GM21390 (cell line): ENCODE measurements around the gene ATP7B.
A peak's percentile ranks its signal among the peaks of the same experiment; 100 is the strongest.

ENCODE experiments used
- ATAC-seq: cut with Tn5 transposase; IDR thresholded peaks from one replicate; pipeline ENCODE4 v1.9.1; 2021; ENCODE audit not compliant: unreplicated experiment

The ATP7B gene

DNA sequence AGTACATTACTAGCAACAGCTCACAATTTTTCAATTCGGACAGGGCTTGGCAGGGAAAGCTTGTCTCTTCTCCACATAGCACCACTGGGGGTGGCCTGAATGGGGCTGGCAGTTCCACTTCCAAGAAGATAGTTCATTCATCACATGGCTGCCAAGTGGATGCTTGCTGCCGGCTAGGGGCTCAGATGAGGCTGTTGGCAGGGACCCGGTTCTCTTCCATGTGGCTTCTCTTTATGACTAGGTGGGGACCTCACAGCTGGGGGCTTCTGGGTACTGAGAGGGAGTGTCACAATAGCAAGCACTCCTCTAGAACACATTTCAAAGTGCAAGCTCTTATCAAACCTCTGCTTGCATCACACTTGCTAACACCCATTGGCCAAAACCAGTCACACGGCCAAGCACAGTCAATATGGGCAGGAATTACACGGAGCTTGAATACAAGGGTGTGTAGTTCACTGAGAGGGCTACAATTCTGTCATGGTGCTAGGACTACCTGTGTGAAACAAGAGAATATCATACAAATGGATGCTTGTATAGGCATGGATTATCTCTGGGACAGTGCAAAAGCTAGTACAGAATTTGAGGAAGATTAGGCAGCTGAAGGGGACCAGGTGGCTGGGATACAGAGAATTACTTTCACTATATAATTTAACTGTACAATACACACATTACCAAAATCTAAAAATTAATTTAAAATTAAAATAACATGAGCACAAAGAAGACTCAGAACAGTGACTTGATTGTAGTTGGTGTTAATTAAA is 32.3 kb downstream of the ATP7B start:
- no peak for ATAC-seq

DNA sequence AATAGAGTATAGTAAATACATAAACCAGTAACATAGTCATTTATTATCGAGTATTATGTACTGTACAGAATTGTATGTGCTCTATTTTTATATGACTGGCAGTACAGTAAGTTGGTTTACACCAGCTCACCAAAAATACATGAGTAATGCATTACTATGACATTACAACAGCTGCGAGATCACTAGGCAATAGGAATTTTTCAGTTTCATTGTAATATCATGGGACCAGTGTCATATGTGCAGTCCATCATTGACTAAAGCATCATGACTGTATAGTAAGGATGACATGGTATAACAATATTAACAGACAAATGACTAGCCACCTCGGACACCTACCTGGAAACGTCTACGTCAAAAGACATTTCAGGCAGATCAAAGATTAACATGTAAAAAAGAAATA is 33.6 kb downstream of the ATP7B start:
- ATAC-seq = no peak

DNA sequence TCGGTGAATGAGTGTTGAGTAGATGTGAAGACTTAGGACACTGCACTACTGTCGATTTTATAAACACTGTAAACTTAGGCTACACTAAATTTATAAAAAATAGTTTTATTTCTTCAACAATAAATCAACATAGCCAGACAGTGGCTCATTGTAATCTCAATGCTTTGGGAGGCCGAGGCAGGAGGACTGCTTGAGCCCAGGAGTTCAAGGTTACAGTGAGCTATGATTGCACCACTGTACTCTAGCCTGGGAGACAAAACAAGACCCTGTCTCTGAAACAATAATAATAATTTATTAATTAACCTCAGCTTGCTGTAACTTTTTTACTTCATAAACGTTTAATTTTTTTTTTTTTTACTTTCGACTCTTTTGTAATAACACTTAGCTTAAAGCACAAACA is 34.4 kb downstream of the ATP7B start:
- ATAC-seq = no peak

DNA sequence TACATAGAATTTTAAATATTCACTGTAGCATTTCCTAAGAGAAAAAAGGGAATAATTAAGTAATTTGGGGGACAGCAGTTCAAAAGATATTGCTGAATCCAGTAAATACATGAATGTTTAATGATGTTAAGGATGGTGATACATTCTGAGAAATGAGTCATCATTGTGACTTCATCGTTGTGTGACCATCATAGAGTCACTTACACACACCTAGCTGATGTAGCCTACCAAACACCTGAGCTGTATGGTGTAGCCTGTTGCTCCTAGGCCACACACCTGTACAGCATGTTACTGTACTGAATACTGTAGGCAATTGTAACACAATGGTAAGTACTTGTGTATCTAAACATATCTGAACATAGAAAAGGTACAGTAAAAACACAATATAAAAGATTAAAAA is 34.8 kb downstream of the ATP7B start:
- no peak for ATAC-seq

DNA sequence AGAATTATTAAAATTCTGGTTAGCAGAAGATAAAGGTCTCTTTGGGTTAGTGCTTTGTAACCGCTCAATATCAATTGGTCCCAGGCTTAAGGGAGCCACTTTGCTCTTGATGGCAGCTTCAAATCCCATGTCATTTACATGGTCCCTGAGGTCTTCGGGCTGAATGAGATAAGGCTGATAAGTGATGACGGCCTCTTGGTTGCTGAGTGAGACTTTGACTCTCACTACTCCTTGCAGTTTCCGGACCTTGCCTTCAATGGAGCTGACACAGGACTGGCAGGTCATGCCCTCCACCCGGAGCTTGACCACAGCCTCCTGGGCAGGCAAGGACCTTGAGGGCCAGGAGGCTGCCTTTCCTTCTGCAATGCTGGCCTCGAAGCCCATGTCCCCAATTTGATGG is 36.8 kb downstream of the ATP7B start:
- ATAC-seq = no peak

DNA sequence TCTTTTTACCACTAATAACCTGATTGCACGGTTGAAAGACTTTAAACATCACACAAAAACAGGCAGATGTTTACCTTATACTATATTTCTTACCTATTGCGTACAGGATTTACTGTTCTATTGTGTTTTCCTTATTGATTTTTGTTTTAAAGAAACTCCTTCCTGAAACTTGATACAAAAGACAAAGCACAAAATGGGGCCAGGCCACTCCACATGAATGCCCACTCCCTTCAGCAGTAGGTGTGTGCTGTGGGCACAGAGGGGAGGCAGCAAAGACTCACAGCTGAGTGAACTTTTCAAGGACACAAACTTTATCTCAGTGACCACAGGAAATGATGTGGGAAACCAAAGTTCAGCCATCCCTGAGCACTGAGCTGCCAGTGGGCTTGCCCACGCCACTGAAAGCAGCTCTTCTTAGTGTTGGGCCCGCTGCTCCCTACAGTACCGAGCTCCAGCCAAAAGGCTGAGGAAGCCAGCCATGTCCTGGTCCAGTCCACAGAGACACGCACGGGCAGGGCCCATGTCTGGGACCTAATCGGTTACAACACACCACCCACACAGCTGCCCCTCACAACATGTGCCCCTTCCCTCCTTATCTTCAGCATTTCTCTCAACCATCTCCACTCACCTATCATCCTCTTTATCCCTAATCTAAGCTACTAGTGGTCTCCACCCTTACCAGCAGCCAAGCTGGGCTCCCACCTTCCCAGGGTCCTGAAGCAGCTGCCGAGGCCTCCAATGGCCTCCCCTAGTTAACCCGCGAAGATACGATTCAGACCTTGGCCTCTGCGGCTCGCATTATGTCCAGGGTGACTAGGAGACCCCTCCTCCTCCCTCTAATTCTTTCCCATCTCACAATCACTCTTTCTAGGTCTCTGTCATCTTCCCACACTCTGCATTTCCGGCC is 39.5 kb downstream of the ATP7B start:
- no peak for ATAC-seq

DNA sequence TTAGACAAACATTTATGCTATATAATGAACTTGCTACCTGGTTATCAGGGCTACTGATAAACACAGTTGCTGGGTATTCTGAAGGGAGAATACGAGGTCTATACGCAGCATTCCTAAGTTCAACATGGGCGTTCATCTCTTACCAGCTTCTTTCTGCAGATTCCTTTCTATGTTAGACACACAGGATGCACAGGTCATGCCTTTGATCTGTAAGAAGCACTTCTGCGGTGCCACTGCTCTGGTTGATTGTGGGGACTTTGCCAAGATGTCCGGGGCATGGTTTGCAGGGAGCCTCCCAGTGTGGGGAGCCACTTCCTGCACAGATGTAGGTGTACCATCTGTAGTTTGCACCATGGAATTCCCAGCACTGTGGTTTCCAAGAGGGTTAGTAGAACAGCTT is 40.9 kb downstream of the ATP7B start:
- no peak for ATAC-seq

DNA sequence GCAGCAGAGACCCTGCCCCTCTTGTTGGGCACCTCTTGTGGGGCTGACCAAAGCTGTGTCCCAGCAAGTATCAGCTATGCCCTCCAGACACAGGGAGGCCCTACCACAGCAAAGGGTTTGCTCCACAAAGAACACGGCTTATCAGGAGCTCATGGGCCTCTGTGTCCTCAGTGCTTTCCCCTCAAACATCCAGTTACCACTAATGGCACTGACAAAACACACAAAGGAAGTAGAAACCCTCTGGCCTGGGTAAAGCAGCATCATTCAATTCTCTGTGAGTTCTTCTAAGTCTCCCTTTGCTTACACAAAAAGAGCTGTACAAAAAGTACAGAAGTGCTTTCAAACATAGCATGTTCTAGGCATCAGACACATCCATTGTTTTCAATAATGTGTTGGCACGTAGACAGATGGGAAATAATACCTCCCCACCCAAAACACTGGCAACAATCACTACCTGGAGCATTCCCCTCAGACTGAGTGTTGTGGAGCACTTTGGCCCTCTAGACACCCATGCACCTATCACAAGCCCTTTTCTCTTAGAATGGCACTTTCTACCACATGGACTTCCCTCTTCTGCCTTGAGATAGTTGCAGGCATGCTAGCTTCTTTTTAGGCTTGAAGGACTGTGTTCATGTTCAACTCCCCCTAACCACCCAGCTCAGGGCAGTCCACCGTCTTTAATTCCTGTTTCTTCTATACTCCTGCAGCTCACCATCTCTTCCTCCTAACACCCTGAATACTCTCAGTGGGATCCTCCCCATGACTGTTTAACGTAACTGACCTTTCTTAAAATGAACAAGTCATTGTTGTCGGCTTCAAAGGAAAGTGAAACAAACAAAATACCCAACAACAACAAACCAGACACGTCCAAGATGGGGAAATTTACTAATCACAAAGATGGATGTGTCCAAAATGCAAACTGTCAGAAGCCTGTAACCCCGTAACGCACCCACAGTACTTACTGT is 43.5 kb downstream of the ATP7B start:
- ATAC-seq = no peak

DNA sequence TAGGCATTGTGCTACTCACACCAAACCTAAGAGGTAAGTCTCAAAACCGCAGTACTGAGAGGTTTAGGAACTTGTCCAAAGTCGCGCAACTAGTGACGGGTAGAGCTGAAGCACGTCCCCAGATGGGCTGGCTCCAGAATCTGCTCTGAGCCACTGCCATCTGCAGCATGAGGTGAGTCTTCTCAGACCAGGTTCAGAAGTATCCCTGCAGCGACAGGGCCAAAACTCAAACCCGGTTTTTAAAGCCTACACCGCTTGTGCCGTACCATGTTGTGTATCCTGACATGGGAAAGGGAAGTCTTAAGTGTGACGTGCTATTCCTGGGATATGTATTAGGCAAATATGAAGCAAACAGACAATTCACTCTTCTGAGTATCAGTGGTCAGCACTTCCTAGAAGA is 45.1 kb downstream of the ATP7B start:
- ATAC-seq = no peak

DNA sequence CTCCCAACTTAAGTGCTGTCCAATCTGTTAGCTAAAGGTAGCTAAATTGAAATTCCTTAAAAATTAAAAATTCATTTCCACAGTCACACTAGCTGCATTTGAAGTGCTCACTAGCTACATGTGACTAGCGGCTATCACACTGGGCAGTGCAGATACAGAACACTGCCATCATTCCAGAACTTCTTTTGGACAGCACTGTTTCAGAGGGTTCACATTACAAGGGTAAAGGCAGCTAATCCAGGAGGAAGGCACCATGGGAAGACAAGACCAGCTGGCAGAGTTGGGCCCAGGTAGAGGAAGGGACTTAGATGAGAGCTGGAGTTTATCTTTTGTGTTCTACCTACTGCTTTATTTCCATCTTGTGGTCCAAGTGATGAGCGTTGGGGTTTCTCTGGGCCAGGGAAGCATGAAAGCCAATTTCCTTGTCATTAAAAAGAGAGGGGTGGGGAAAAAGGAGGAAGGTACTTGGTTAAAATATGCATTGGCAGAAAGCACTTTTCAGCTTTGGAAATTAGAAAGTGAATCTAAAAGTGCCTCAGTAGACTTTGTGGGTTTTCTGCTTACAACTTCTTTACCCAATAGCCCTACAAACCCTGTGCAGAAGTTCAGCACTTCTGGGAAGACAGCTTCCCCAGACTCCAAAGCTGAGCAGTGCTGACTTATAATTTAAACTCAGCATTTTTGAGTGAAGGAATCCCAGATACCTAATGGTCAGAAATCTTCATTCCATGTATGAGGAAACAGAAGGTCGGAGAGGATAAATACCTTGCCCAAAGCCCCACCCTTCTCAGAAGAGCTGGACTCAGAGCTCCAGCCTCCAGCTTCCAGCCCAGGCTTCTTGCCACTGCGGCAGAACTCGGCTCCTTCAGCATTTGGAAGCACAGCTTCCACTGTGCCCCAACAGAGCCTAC is 49.5 kb downstream of the ATP7B start:
- ATAC-seq = no peak

DNA sequence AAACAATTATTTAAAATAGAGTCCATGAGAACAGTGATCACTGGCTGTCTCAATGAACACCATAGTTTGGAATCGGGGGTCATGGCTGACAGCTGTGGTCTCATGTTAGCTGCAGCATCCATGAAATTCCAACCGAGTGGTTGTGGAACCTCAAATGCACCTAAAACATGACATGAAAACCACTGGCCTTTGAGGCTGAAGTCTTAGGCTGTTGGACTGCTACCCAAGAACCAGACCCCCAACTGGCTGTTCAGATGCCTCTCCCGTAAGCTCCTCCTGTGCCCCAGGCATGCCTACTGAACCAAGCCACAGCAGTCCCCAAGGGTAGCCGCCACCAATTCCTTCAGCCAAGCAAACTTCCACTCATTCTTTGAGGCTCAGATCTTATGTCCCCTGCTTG is 50.5 kb downstream of the ATP7B start:
- ATAC-seq = no peak

DNA sequence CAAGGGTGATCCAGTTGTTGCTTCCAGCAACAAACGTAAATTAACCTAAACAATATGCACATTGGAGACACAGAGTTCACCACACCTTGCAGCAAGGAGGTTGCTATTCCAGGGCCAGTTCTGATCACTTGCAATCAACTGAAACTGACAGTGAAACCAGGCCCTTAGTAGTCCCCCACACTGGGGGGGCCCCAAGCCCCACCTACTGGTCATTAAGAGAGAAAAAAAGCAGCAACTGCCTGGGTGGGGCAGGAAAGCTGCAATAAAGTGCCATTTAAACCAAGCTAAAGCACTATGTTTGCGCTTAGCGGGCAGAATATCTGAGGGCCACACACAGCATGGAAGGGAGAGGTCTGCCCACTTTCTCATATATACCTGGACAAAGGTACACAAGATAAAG is 51.5 kb downstream of the ATP7B start:
- ATAC-seq = peak; percentile 82

DNA sequence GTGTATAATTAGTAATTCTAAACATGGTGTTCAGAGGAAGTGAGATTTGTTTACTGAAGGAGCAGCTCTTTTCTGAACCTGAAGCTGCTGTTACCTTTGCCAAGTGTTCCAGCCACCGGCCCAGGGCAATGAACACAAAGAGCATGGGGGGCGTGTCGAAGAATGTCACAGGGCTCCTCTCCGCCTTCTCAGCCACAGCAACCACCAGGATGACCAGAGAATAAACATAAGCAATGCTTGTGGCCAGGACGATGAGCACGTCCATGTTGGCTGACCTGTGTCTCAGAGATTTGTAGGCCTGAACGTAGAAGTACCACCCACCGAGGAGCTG is 53.1 kb downstream of the ATP7B start:
- ATAC-seq = no peak

DNA sequence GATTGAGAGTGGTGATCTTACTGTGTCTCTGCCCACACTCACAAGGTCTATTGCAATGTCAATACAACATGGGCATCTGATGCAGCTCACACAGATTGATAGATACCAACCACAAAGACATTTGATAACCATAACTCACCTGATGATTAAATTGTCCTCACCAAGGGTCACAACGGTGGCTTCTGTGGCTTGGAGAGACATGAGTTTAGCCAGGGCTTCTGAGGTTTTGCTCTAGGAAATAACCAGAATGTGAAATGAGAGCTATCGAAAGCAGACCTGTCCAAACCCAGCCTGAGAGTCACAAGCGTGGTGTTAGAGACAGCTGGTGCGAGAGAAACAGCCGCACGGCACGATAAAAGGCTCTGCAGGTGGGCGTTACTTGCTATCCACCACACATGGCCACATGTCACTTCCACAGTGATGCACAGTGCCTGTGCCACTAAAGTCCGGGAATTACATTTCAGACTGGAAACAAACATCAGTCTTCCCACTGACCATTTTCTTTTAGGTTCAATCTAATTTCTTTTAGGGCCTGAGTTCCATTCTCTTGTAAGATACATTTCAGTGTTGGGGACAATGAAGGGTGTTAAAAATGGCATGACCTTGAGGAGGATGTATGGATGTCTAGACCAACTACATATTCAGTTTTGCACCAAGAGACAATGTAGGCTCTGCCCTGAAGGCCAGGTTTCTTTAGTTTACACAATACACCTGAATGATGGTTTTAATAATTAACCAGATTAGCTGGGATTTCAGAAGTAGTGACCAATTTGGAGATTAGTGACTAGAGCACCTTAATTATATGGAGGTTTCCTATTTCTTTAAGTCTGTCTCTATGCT is 53.7 kb downstream of the ATP7B start:
- no peak for ATAC-seq

DNA sequence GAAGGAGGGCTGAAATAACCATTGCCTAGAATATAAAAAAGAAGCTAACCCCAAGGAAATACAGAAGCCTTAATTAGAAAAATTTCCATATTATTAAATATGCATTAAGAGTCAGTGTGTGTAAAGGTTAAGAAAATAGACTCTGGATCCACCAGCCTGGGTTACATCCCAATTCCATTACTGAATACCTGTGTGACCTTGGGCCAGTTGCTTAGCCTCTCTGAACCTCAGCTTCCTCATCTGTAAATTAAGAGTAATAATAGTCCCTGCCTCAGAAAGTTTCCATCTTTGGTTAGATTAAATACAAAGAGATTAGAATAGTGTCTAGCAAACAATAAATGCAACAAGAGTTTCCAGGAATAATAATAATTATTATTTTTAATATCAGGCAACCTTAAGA is 54.5 kb downstream of the ATP7B start:
- ATAC-seq = no peak

DNA sequence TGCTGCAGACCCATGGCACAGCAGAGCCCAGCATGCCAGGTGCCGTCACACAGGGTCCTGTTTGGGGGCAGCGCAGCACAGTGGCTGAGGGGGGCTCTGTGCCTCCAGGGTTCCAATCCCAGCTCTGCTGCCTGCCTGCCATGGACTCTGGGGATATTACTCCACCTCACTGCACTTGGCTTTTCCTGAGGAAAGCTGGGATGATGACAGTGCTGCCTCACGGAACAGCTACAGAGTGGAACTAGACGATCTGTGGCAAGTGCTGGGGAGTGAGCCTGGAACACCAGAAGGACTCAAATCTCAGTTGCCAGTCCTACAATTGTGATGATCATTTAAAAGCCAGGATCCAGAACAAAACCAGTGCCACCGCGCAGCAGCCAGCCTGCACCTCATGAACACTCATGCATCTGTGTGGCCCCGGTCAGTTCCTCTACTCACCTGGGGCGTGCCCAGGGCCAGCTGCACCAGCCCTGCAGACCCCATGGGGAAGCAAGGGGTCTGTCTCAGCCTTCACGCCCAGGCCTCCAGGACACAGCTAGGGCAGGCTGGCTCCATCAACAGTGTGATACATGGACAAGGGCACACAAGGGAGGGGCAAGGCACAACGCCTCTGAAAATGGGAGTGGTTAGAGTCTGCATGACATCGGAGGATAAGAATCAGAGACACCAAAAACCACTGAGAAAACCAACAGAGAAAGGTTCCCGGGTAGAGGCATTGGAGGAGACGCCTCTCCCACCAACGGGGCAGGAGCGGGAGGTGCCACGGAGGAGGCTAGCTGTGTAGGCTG is 55.2 kb downstream of the ATP7B start:
- ATAC-seq = no peak

DNA sequence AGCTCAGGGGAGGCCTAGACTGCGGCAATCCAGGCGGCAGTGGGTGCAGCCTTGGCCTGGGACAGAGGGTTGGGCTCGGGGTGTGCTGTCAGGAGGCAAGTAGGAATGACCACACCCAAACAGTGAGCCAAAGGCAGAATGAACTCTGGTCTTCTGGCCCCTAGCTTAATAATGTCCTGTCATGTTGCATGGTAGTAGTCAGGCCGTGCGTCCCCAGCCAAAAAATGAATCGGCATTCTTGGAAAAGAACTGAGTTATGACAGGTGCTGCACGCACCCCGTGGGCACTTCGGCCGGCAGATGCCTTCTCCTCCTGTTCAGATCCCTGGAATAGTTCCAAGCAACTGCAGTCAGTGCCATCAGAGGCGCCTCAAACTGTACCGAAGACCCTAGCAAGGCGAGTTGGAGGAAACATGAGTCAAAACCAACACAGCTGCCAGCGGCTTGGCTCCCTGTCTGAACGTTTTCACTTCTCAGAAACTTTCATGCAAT is 55.9 kb downstream of the ATP7B start:
- ATAC-seq = no peak
